GM18519 (cell line): ENCODE results near the gene RICTOR.
"Not testable (repeated sequence)": the region's sequence is repeated elsewhere in the genome, so short reads cannot be mapped to it uniquely, and the experiment has no call there.

Source experiments
- ATAC-seq: cut with Tn5 transposase; IDR thresholded peaks from one replicate; pipeline ENCODE4 v1.9.1; 2021; ENCODE audit warnings: mild to moderate bottlenecking, moderate library complexity; ENCODE audit not compliant: unreplicated experiment, low FRiP score

RICTOR gene

GRCh38 chr5:39062104-39062503, 12.1 kb downstream of the RICTOR start:
- ATAC-seq, result no peak

- no peak for ATAC-seq
These were observed 15.1 kb downstream of the RICTOR start for GRCh38 chr5:39059064-39059463.

GRCh38 chr5:39058178-39058921, 15.8 kb downstream of the RICTOR start:
- ATAC-seq, result peak; percentile 89

GRCh38 chr5:39057734-39058133, 16.5 kb downstream of the RICTOR start:
- peak; percentile 25 for ATAC-seq

- ATAC-seq, result no peak
These were observed 18.3 kb downstream of the RICTOR start for GRCh38 chr5:39055768-39056398.

GRCh38 chr5:39055027-39055767, 19.0 kb downstream of the RICTOR start:
- ATAC-seq, result no peak

GRCh38 chr5:39053189-39053588, 21.0 kb downstream of the RICTOR start:
- ATAC-seq, result no peak

- no peak for ATAC-seq
These were observed 22.1 kb downstream of the RICTOR start for GRCh38 chr5:39052141-39052540.

- ATAC-seq, result no peak
These were observed 24.9 kb downstream of the RICTOR start for GRCh38 chr5:39049315-39049714.

GRCh38 chr5:39040875-39041274, 33.3 kb downstream of the RICTOR start:
- no peak for ATAC-seq

GRCh38 chr5:39034493-39034892, 39.7 kb downstream of the RICTOR start:
- ATAC-seq, result not testable (repeated sequence)

GRCh38 chr5:39031041-39031440, 43.2 kb downstream of the RICTOR start:
- ATAC-seq, result no peak

- ATAC-seq, result no peak
These were observed 48.7 kb downstream of the RICTOR start for GRCh38 chr5:39025456-39025855.

- no peak for ATAC-seq
These were observed 49.3 kb downstream of the RICTOR start for GRCh38 chr5:39024884-39025283.

GRCh38 chr5:39024005-39024404, 50.2 kb downstream of the RICTOR start:
- no peak for ATAC-seq

- ATAC-seq, result no peak
These were observed 51.1 kb downstream of the RICTOR start for GRCh38 chr5:39023121-39023520.

- no peak for ATAC-seq
These were observed 52.0 kb downstream of the RICTOR start for GRCh38 chr5:39022151-39022550.

GRCh38 chr5:39021413-39021812, 52.8 kb downstream of the RICTOR start:
- no peak for ATAC-seq

- no peak for ATAC-seq
These were observed 53.7 kb downstream of the RICTOR start for GRCh38 chr5:39020458-39020857.

- ATAC-seq, result no peak
These were observed 54.9 kb downstream of the RICTOR start for GRCh38 chr5:39019254-39019653.

GRCh38 chr5:39017504-39017903, 56.7 kb downstream of the RICTOR start:
- no peak for ATAC-seq
